Spleen (tissue), 11 donors: Measurements from ENCODE around the gene ZNF532. TPM values are rescaled to one million over a fixed set of nuclear protein-coding genes. Genes with fewer than 3 reads are reported as not detected.

Source experiments
- DNase-seq: peaks from one replicate; pipeline ENCODE4 v3.0.0-alpha.2; 2020
- H3K27ac ChIP-seq, 8 donors: fragments of 200-600 bp; sonication (generic) in 7 of 8; 1 replicate in 4 of 8; 2 replicates in 4 of 8; pipeline versions ENCODE4 v1.5.0 to v1.8.0; 2016 to 2021; ENCODE audit warnings: inconsistent platforms in 4 of 8, mild to moderate bottlenecking in 4 of 8, moderate library complexity in 1 of 8
- H3K27me3 ChIP-seq, 7 donors: fragments of 200-600 bp; sonication (generic) in 6 of 7; replicated peaks in 1 of 7; 1 replicate in 4 of 7; 2 replicates in 3 of 7; pipeline versions ENCODE4 v1.5.0 to v1.8.0; 2016 to 2021; ENCODE audit warnings: inconsistent platforms in 3 of 7, mild to moderate bottlenecking in 1 of 7
- H3K36me3 ChIP-seq, 6 donors: fragments of 200-600 bp; sonication (generic) in 5 of 6; 1 replicate in 4 of 6; 2 replicates in 2 of 6; pipeline versions ENCODE4 v1.5.0 to v1.8.0; 2016 to 2021; ENCODE audit warnings: inconsistent platforms in 2 of 6
- H3K4me1 ChIP-seq, 6 donors: fragments of 200-600 bp; sonication (generic) in 5 of 6; 1 replicate in 3 of 6; 2 replicates in 3 of 6; pipeline versions ENCODE4 v1.5.0 to v1.8.0; 2016 to 2021; ENCODE audit warnings: inconsistent platforms in 3 of 6
- H3K4me3 ChIP-seq, 8 donors: fragments of 200-600 bp; sonication (generic) in 7 of 8; 1 replicate in 4 of 8; 2 replicates in 4 of 8; pipeline versions ENCODE4 v1.5.0 to v1.8.0; 2016 to 2021; ENCODE audit warnings: inconsistent platforms in 4 of 8, mild to moderate bottlenecking in 4 of 8, moderate library complexity in 2 of 8
- H3K9me3 ChIP-seq, 8 donors: fragments of 200-600 bp; sonication (generic) in 7 of 8; 1 replicate in 4 of 8; 2 replicates in 4 of 8; pipeline versions ENCODE4 v1.5.0 to v1.8.0; 2016 to 2021; ENCODE audit warnings: inconsistent platforms in 4 of 8
- CTCF ChIP-seq, 11 experiments: fragments of 200-600 bp in 7 of 11; fragments of 450-650 bp in 4 of 11; sonication (generic) in 4 of 11; IDR thresholded peaks in 8 of 11; conservative IDR thresholded peaks in 3 of 11; 1 replicate in 7 of 11; 2 replicates in 4 of 11; pipeline versions ENCODE4 v1.4.0 to v1.8.0; 2016 to 2021; ENCODE audit warnings: antibody characterized with exemption in 11 of 11, inconsistent platforms in 4 of 11, mild to moderate bottlenecking in 1 of 11
- POLR2A ChIP-seq, 3 donors: fragments of 450-650 bp; IDR thresholded peaks; one replicate each; pipeline ENCODE4 v1.5.1; 2017; ENCODE audit warnings: antibody characterized with exemption in 3 of 3, mild to moderate bottlenecking in 1 of 3
- POLR2AphosphoS5 ChIP-seq, 3 donors: sonication (generic); formaldehyde crosslinking; IDR thresholded peaks; one replicate each; pipeline ENCODE4 v1.5.1; 2017; ENCODE audit warnings: antibody characterized with exemption in 3 of 3
- WGBS, 5 donors: extraction: QIAGEN DNeasy Blood & Tissue Kit in 3 of 5; methylation state at CpG; one replicate each; pipeline versions ENCODE4 v1.1.5 to v1.1.7; 2013 to 2018; 5-methylcytosine and 5-hydroxymethylcytosine counted together
- intact Hi-C: fragments of 100-400 bp; cut with DNase I; formaldehyde crosslinking; loops from one replicate; pipeline ENCODE4 v1.15.0; 2023; ENCODE audit warnings: low total_unique reads
- polyA plus RNA-seq, 3 donors: library from polyadenylated mRNA; stranded (reverse); fragments of 200-250 nt; gene quantifications; one replicate each; pipeline ENCODE4 v1.2.1, GENCODE V29; 2013
- total RNA-seq, 7 donors: library from RNA; depleted of rRNA in 3 of 7; stranded (reverse); fragments of >200 nt in 3 of 7; fragmentation: NEBNext Ultra II Directional in 4 of 7; extraction: Animal tissue kit (Norgen Biotek cat#: 25700) in 4 of 7; gene quantifications; one replicate each; pipeline versions ENCODE4 v1.1.0 to v1.2.1, GENCODE V29; 2016 to 2021
- donor health status: healthy with polysubstance abuse.
- donor health status: DM: no; HTN: no; CAD: no; lungs with moderate emphysema.
- donor health status: DM: no; HTN: no; CAD: no.
- donor health status: Bipolar disorder and iron deficiency.
- donor health status: healthy.
- donor health status: DM: no; HTN: no; CAD: no.
- donor health status: DM: yes; HTN: yes; CAD: no.

ZNF532 gene
- total and polyA plus RNA-seq, 10 donors = 5.2 to 64.8 (median 42.4) TPM

DNA sequence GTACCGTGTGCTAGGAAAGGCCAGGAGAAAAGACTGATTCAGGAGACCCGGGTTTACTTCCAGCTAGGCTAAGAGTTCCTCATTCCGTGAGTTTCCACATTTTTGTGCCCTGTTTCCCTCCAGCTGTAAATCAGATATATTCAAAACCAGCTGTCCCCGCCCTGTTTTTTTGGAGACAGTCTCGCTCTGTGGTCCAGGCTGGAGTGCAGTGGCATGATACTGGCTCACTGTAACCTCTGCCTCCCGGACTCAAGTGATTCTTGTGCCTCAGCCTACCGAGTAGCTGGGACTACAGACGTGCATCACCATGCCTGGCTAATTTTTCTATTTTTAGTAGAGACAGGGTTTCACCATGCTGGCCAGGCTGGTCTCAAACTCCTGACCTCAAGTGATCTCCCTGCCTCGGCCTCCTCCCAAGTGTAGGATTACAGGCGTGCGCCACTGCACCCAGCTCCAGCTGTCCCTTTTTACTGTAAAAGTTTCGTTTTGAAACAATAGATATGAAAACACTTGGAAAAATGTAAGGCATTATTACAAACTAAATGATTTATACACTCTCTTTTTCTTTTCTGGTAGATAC, 162.2 kb downstream of the ZNF532 start:
- intact Hi-C loops = no loop called here
- Histone ChIP-seq H3K27ac (no peak overlapping the region), H3K4me1 (no peaks in the 10 kb centered on the region), H3K36me3 (no peaks in the 10 kb centered on the region), H3K4me3 (no peak overlapping the region), H3K27me3 (no peaks in the 10 kb centered on the region), H3K9me3 (peaks cover 0 to 4% (median 0%) of the 10 kb centered on the region in 8 donors)
- TF ChIP-seq POLR2AphosphoS5 (IDR thresholded peaks at IDR 0.05) (no peak), POLR2A (IDR thresholded peaks at IDR 0.05) (no peak), CTCF (IDR thresholded peaks at IDR 0.05 in 8 of 11, conservative IDR thresholded peaks at IDR 0.05 in 3 of 11) (no peak)
- WGBS, 5 donors = 75 to 89% (median 85%) methylated on average over 12 of the region's 12 CpGs
- DNase-seq = no peak

GRCh38 chr18:59029663-59030429, 165.2 kb downstream of the ZNF532 start:
- 83 to 87% (median 86%) methylated on average over 23 of the region's 23 CpGs for WGBS, 5 donors
- H3K27me3 ChIP-seq = no peaks in the 10 kb centered on the region
- no peak for DNase-seq
- no peak overlapping the region for H3K27ac ChIP-seq
- H3K9me3 ChIP-seq = peaks cover 0 to 4% (median 0%) of the 10 kb centered on the region in 8 donors
- H3K4me3 ChIP-seq = no peak overlapping the region
- H3K36me3 ChIP-seq = no peaks in the 10 kb centered on the region
- intact Hi-C loops = no loop called here
- TF ChIP-seq CTCF (IDR thresholded peaks at IDR 0.05 in 8 of 11, conservative IDR thresholded peaks at IDR 0.05 in 3 of 11) = no peak
- no peak for TF ChIP-seq POLR2AphosphoS5 (IDR thresholded peaks at IDR 0.05)
- no peak for TF ChIP-seq POLR2A (IDR thresholded peaks at IDR 0.05)
- H3K4me1 ChIP-seq = no peaks in the 10 kb centered on the region

DNA sequence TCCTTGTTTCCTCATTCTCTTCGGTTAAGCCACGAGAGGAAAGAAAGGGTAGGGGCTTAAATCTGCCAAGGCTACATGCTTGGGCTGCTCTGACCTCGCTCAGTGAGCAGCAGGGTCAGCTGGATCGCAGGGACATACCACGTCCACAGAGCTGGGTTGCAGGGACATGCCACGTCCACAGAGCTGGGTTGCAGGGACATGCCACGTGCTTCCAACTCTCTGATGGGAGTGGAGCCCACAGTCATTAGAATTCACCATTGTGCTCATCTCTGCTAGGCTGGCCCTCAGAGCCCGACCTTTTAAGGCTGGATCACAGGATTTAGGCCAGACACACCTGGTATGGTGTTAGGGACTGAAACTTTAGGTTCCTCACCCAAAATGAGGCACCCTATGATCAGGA, 167.6 kb downstream of the ZNF532 start:
- WGBS, 5 donors = 80 to 95% (median 86%) methylated on average over 7 to 8 of the region's 8 CpGs
- no peak overlapping the region for H3K4me3 ChIP-seq

More for the DNA sequence above, 167.6 kb downstream of the ZNF532 start:
- Histone ChIP-seq H3K4me1 (no peaks in the 10 kb centered on the region), H3K27me3 (no peaks in the 10 kb centered on the region), H3K27ac (no peak overlapping the region), H3K9me3 (no peaks in the 10 kb centered on the region), H3K36me3 (no peaks in the 10 kb centered on the region)
- intact Hi-C loops = no loop called here
- DNase-seq = no peak
- no peak for TF ChIP-seq CTCF (IDR thresholded peaks at IDR 0.05 in 8 of 11, conservative IDR thresholded peaks at IDR 0.05 in 3 of 11)
